Activated CD4-positive, alpha-beta memory T cell treated with anti-CD3 and anti-CD28 coated beads, Interleukin-2, amount 10 ng/mL, durations not matched to agents 7 days and 5 days (primary cell): ENCODE results near the gene ST8SIA1. TPM values are rescaled to one million over a fixed set of nuclear protein-coding genes. Genes with fewer than 3 reads are reported as not detected.

ENCODE experiments used
- CTCF ChIA-PET: fragments of 350-600 bp; sonication (Branson Sonifier 250); formaldehyde crosslinking; loops from one replicate; lab custom pipeline; 2021; ENCODE audit warnings: antibody characterized with exemption, inconsistent platforms; lab: Charles Lee
- POLR2A ChIA-PET: fragments of 350-600 bp; sonication (Branson Sonifier 250); formaldehyde crosslinking; loops from one replicate; lab custom pipeline; 2021; ENCODE audit warnings: antibody characterized with exemption; lab: Charles Lee
- DNase-seq: peaks from one replicate; pipeline ENCODE4 v3.0.0-alpha.2; 2020
- H3K27ac Mint-ChIP-seq: one replicate; pipeline ENCODE4 v1.8.0; 2021; ENCODE audit warnings: mild to moderate bottlenecking, mixed read lengths
- H3K27me3 Mint-ChIP-seq: one replicate; pipeline ENCODE4 v1.8.0; 2021; ENCODE audit warnings: mixed read lengths
- H3K36me3 Mint-ChIP-seq: one replicate; pipeline ENCODE4 v1.8.0; 2021; ENCODE audit warnings: low read depth, mixed read lengths
- H3K4me1 Mint-ChIP-seq: one replicate; pipeline ENCODE4 v1.8.0; 2021; ENCODE audit warnings: mixed read lengths
- H3K4me3 Mint-ChIP-seq: one replicate; pipeline ENCODE4 v1.8.0; 2021; ENCODE audit warnings: mild to moderate bottlenecking, mixed read lengths
- H3K9me3 Mint-ChIP-seq: one replicate; pipeline ENCODE4 v1.8.0; 2021; ENCODE audit warnings: mixed read lengths
- total RNA-seq, 2 experiments: library from RNA; stranded (reverse); gene quantifications; one replicate each; pipeline ENCODE4 v1.2.3, GENCODE V29; 2021

The ST8SIA1 gene
- total RNA-seq, 2 experiments from 2014 or later: 2.6 to 3.1 TPM

- ChIA-PET POLR2A (no interaction called here), CTCF (no interaction called here)
- Mint-ChIP-seq H3K27ac (no peak overlapping the region), H3K36me3 (no peaks in the 10 kb centered on the region), H3K27me3 (no peaks in the 10 kb centered on the region), H3K4me1 (no peaks in the 10 kb centered on the region), H3K4me3 (no peak overlapping the region), H3K9me3 (no peaks in the 10 kb centered on the region)
- DNase-seq: no peak
These were observed 19.3 kb upstream of the ST8SIA1 start for GRCh38 chr12:22353615-22354325.

DNA sequence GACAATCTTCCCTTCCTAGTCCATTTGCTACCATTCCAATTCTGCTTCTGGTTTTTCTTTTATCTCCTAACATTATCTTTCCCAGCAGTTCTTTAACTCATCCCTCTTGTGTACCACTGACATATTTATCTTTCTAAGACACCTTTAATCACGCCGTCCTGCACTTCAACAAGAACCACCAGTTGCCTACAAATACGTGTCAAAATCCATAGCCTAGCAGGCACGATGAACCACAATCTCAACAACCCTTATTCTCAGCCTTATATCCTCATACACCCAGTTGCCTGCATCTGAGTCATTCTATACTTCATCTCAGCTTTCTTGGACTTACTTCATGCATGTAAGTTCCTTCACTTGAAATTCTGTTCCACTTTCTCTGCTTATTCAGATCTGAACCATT, 16.4 kb upstream of the ST8SIA1 start:
- H3K36me3 Mint-ChIP-seq: no peaks in the 10 kb centered on the region
- CTCF ChIA-PET: interaction anchor here (1.3 kb wide), 1 partner anchor 16 kb away, joined by 4 read pairs; no protein-coding TSS in a partner anchor
- peaks cover 3% of the 10 kb centered on the region for H3K9me3 Mint-ChIP-seq
- no peak overlapping the region for H3K4me3 Mint-ChIP-seq
- no peak overlapping the region for H3K27ac Mint-ChIP-seq
- POLR2A ChIA-PET: no interaction called here
- H3K4me1 Mint-ChIP-seq: no peaks in the 10 kb centered on the region
- DNase-seq: no peak
- no peaks in the 10 kb centered on the region for H3K27me3 Mint-ChIP-seq

DNA sequence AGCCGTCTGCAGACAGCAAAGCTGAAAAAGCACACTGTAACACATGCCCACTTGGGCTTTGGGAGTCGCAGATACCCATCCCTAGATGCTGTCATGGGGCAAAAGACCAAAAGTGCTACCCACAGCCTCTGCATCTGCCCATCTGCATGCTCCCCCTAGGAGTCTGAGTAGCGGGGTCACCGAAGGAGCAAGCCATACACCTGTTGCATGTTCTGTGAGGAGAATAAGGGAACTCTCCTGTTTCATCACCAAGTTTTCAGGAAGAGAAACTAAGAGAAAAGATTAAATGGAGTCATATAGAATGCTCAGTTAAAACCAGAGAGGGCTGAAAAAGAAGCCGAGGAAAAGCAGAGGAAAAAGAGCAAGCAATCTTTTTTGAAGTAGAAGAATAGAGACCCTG, 13.7 kb upstream of the ST8SIA1 start:
- H3K9me3 Mint-ChIP-seq: peaks cover 3% of the 10 kb centered on the region
- ChIA-PET POLR2A (no interaction called here), CTCF (no interaction called here)
- H3K4me3 Mint-ChIP-seq: no peak overlapping the region
- H3K4me1 Mint-ChIP-seq: no peaks in the 10 kb centered on the region
- DNase-seq: no peak
- no peak overlapping the region for H3K27ac Mint-ChIP-seq
- no peaks in the 10 kb centered on the region for H3K27me3 Mint-ChIP-seq
- no peaks in the 10 kb centered on the region for H3K36me3 Mint-ChIP-seq

- Mint-ChIP-seq H3K4me1 (peaks cover 12% of the 10 kb centered on the region), H3K27me3 (peaks cover 8% of the 10 kb centered on the region), H3K36me3 (peaks cover 3% of the 10 kb centered on the region), H3K9me3 (peaks cover 3% of the 10 kb centered on the region), H3K27ac (no peak overlapping the region), H3K4me3 (no peak overlapping the region)
- CTCF ChIA-PET: interaction anchor here (1.0 kb wide), 1 partner anchor 642 kb away, joined by 5 read pairs; no protein-coding TSS in a partner anchor
- POLR2A ChIA-PET: no interaction called here
- DNase-seq: no peak
These were observed 5.6 kb upstream of the ST8SIA1 start for GRCh38 chr12:22340143-22340542.

- no peak overlapping the region for H3K4me3 Mint-ChIP-seq
- POLR2A ChIA-PET: no interaction called here
- peaks cover 13% of the 10 kb centered on the region for H3K4me1 Mint-ChIP-seq
- peaks cover 3% of the 10 kb centered on the region for H3K9me3 Mint-ChIP-seq
- H3K27ac Mint-ChIP-seq: no peak overlapping the region
- DNase-seq: no peak
- peaks cover 3% of the 10 kb centered on the region for H3K36me3 Mint-ChIP-seq
- peaks cover 10% of the 10 kb centered on the region for H3K27me3 Mint-ChIP-seq
- CTCF ChIA-PET: interaction anchor here (1.0 kb wide), 1 partner anchor 642 kb away, joined by 5 read pairs; no protein-coding TSS in a partner anchor
These were observed 5.2 kb upstream of the ST8SIA1 start for GRCh38 chr12:22339691-22340090.

- peaks cover 24% of the 10 kb centered on the region for H3K27me3 Mint-ChIP-seq
These were observed 1.3 kb upstream of the ST8SIA1 start for GRCh38 chr12:22335794-22336166.

GRCh38 chr12:22333713-22334409, 646 bp downstream of the ST8SIA1 start:
- Mint-ChIP-seq H3K9me3 (no peaks in the 10 kb centered on the region), H3K27ac (peak overlapping the region; percentile 52), H3K27me3 (peaks cover 24% of the 10 kb centered on the region), H3K36me3 (no peaks in the 10 kb centered on the region), H3K4me1 (peaks cover 32% of the 10 kb centered on the region), H3K4me3 (peak overlapping the region; percentile 91)
- ChIA-PET POLR2A (interaction anchor here (1.0 kb wide), 1 partner anchor 76 kb away, joined by 3 read pairs; no protein-coding TSS in a partner anchor), CTCF (interaction anchor here (1.0 kb wide), 1 partner anchor 251 kb away, joined by 4 read pairs; no protein-coding TSS in a partner anchor)
- DNase-seq: no peak

More at GRCh38 chr12:22335794-22336166, 1.3 kb upstream of the ST8SIA1 start:
- peak overlapping the region; percentile 81 for H3K27ac Mint-ChIP-seq
- no peaks in the 10 kb centered on the region for H3K9me3 Mint-ChIP-seq
- H3K4me1 Mint-ChIP-seq: peaks cover 28% of the 10 kb centered on the region
- no peaks in the 10 kb centered on the region for H3K36me3 Mint-ChIP-seq
- CTCF ChIA-PET: interaction anchor here (0.7 to 1.9 kb wide), 37 partner anchors 11 to 654 kb away, joined by 3 to 14 read pairs (median 4); partner anchors contain the start of genes CMAS and ETNK1
- no peak for DNase-seq
- H3K4me3 Mint-ChIP-seq: peak overlapping the region; percentile 91
- POLR2A ChIA-PET: interaction anchor here (0.6 to 1.6 kb wide), 13 partner anchors 14 to 981 kb away, joined by 3 to 17 read pairs (median 6); partner anchors contain the start of genes C2CD5, CMAS and ETNK1

DNA sequence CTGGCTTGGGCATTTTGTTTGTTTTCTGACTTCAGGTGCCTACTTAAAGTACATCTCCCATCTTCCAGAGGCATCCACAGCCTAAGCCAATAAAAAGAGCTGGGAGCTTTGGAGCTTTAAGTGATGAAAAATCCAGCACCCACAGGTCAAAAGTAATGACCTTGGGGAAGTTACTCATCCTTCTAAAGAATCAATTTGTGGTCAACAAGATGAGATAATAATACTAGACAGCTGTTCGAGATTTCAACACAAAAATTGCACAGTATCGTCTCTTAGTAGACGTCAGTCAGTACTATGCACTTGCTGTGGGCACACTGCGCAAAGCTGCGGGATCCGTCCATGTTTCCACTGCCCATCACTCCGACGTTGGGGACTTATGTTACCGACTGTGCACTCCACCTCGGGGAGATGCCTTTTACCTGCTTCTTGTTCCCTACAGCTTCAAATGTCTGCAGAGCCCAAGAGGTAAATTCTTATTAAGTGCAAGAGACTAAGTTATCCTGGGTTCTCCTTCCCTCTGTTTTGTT, 1.3 kb downstream of the ST8SIA1 start:
- Mint-ChIP-seq H3K4me3 (peak overlapping the region; percentile 91), H3K4me1 (peaks cover 32% of the 10 kb centered on the region), H3K27ac (peak overlapping the region; percentile 43), H3K36me3 (no peaks in the 10 kb centered on the region), H3K27me3 (peaks cover 24% of the 10 kb centered on the region), H3K9me3 (no peaks in the 10 kb centered on the region)
- CTCF ChIA-PET: interaction anchor here (0.7 to 1.0 kb wide), 2 partner anchors 12 to 250 kb away, joined by 3 to 4 read pairs; no protein-coding TSS in a partner anchor
- no peak for DNase-seq
- POLR2A ChIA-PET: interaction anchor here (1.0 kb wide), 1 partner anchor 76 kb away, joined by 3 read pairs; no protein-coding TSS in a partner anchor

GRCh38 chr12:22332202-22332601, 2.3 kb downstream of the ST8SIA1 start:
- ChIA-PET POLR2A (no interaction called here), CTCF (no interaction called here)
- no peaks in the 10 kb centered on the region for H3K36me3 Mint-ChIP-seq
- H3K27ac Mint-ChIP-seq: no peak overlapping the region
- H3K4me3 Mint-ChIP-seq: no peak overlapping the region
- DNase-seq: no peak
- no peaks in the 10 kb centered on the region for H3K9me3 Mint-ChIP-seq
- peaks cover 22% of the 10 kb centered on the region for H3K27me3 Mint-ChIP-seq
- H3K4me1 Mint-ChIP-seq: peaks cover 32% of the 10 kb centered on the region

DNA sequence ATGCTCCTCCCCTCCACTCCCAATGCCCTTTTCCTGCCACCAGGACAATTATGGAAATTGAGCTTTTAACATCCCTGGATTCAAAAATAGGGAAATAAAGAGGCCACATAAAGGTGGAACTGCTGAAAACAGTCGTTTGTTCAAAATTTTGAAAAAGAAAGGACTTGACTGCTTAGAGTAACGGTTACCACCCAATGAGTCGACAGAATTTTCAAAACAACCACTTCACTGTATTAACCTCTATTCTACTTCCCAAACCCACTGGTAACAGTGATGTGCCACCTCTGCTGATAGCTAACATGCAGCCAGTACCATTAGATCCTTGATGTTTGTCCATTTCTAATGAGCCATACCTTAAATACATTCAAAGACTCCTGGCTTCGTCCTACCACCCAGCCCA, 4.9 kb downstream of the ST8SIA1 start:
- H3K27me3 Mint-ChIP-seq: peaks cover 16% of the 10 kb centered on the region
- no peak overlapping the region for H3K4me3 Mint-ChIP-seq
- no peaks in the 10 kb centered on the region for H3K36me3 Mint-ChIP-seq
- ChIA-PET POLR2A (no interaction called here), CTCF (no interaction called here)
- no peaks in the 10 kb centered on the region for H3K9me3 Mint-ChIP-seq
- no peak for DNase-seq
- H3K4me1 Mint-ChIP-seq: peaks cover 19% of the 10 kb centered on the region
- no peak overlapping the region for H3K27ac Mint-ChIP-seq

- DNase-seq: no peak
- Mint-ChIP-seq H3K36me3 (peaks cover 4% of the 10 kb centered on the region), H3K9me3 (peaks cover 4% of the 10 kb centered on the region), H3K4me1 (peaks cover 20% of the 10 kb centered on the region), H3K4me3 (no peak overlapping the region), H3K27ac (no peak overlapping the region), H3K27me3 (no peaks in the 10 kb centered on the region)
- ChIA-PET POLR2A (no interaction called here), CTCF (interaction anchor here (1.0 kb wide), 1 partner anchor 10 kb away, joined by 7 read pairs; no protein-coding TSS in a partner anchor)
These were observed 9.3 kb downstream of the ST8SIA1 start for GRCh38 chr12:22325218-22325617.

GRCh38 chr12:22322091-22322490, 12.4 kb downstream of the ST8SIA1 start:
- no peak for DNase-seq
- H3K4me3 Mint-ChIP-seq: no peak overlapping the region
- CTCF ChIA-PET: interaction anchor here (1.0 to 4.8 kb wide), 3 partner anchors 11 to 121 kb away, joined by 3 to 14 read pairs (median 3); no protein-coding TSS in a partner anchor
- no peaks in the 10 kb centered on the region for H3K27me3 Mint-ChIP-seq
- peaks cover 4% of the 10 kb centered on the region for H3K9me3 Mint-ChIP-seq
- H3K4me1 Mint-ChIP-seq: peaks cover 19% of the 10 kb centered on the region
- peaks cover 4% of the 10 kb centered on the region for H3K36me3 Mint-ChIP-seq
- H3K27ac Mint-ChIP-seq: peak overlapping the region; percentile 41
- POLR2A ChIA-PET: interaction anchor here (1.4 to 1.6 kb wide), 3 partner anchors 12 to 34 kb away, joined by 3 to 9 read pairs (median 5); no protein-coding TSS in a partner anchor
